ENCODE measurements around the gene HRK. TPM values are rescaled to one million over a fixed set of nuclear protein-coding genes. Genes with fewer than 3 reads are reported as not detected.

Gene HRK
- total and polyA plus RNA-seq, 11 donors: 0.03 to 1.3 (median 0.19) TPM; not detected in 2

DNA sequence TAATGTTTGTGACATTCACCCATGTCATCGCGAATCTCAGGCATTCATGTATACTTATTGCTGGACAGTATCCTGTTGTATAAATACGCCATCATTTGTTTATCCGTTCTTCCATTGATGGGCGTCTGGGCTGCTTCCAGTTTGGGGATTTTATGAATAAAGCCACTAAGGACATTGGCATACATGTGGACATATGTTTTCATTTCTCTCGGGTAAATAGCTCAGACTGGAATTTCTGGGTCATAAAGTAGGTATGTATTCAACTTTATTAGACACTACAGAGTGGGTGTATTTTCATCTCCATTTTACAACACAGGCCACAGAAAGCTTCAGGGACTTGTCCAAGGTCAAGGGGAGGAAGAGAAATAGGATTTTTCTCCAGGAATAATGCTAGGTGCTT, 48.9 kb downstream of the HRK start:
- Histone ChIP-seq H3K9me3 (no peaks in the 10 kb centered on the region), H3K4me1 (no peaks in the 10 kb centered on the region), H3K27me3 (no peaks in the 10 kb centered on the region), H3K4me3 (no peak overlapping the region), H3K36me3 (no peaks in the 10 kb centered on the region), H3K27ac (no peak overlapping the region)
- 90 to 92% (median 91%) methylated on average over 6 of the region's 6 CpGs for WGBS, 4 donors
- intact Hi-C loops (cut with DNase I): no loop called here
- no peak for TF ChIP-seq POLR2A (IDR thresholded peaks at IDR 0.05)
- TF ChIP-seq, protein P1, sequence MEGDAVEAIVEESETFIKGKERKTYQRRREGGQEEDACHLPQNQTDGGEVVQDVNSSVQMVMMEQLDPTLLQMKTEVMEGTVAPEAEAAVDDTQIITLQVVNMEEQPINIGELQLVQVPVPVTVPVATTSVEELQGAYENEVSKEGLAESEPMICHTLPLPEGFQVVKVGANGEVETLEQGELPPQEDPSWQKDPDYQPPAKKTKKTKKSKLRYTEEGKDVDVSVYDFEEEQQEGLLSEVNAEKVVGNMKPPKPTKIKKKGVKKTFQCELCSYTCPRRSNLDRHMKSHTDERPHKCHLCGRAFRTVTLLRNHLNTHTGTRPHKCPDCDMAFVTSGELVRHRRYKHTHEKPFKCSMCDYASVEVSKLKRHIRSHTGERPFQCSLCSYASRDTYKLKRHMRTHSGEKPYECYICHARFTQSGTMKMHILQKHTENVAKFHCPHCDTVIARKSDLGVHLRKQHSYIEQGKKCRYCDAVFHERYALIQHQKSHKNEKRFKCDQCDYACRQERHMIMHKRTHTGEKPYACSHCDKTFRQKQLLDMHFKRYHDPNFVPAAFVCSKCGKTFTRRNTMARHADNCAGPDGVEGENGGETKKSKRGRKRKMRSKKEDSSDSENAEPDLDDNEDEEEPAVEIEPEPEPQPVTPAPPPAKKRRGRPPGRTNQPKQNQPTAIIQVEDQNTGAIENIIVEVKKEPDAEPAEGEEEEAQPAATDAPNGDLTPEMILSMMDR (IDR thresholded peaks at IDR 0.05): no peak
- DNase-seq: no peak
- no peak for ATAC-seq

DNA sequence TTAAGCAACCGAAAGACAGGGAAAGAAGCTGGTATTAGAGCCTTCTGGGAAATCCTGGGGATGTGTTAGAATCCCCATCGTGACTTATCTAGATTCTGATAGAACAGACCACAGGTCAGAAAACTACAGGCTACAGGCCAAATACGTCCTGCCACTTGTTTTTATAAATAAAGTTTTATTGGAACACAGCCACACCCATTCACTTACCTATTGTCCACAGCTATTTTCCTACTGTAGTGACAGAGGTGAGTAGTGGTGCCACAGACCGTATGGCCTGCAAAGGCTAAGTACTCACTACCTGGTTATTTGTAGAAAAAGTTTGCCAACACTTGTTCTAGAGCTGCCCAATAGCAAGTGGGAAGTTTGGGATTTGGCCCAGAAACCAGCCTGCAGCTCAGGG, 53.8 kb downstream of the HRK start:
- Histone ChIP-seq H3K4me1 (no peaks in the 10 kb centered on the region), H3K9me3 (peaks cover 0 to 9% (median 0%) of the 10 kb centered on the region in 12 donors), H3K36me3 (no peaks in the 10 kb centered on the region), H3K27ac (no peak overlapping the region), H3K4me3 (no peak overlapping the region), H3K27me3 (no peaks in the 10 kb centered on the region)
- no peak for ATAC-seq
- WGBS, 4 donors: 81 to 87% (median 86%) methylated on average over 4 of the region's 4 CpGs
- intact Hi-C loops (cut with DNase I): no loop called here
- DNase-seq: no peak
- no peak for TF ChIP-seq POLR2A (IDR thresholded peaks at IDR 0.05)
- TF ChIP-seq, protein P1 (IDR thresholded peaks at IDR 0.05): no peak

DNA sequence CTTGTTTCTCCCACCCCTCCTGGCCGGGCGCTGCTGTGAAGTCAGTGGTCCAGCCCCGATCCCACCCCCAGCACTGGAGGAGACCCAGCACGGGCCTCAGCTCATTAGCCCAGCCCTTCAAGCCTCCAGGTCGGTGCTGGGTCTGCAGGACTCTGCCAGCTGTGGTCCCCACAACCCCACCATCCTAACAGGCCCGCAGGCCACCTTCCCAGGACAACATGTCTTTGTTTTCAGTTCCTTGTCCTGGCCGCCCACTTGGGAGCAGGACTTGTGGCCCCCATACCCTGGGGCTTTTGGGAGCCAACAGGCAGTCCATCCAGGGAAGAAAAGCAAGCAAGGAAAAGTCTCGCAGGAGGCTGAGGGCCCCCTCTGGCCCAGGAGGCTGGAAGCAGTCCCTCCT, 60.0 kb downstream of the HRK start:
- no peaks in the 10 kb centered on the region for H3K27me3 ChIP-seq
- H3K4me3 ChIP-seq: no peak overlapping the region
- 64 to 73% (median 71%) methylated on average over 8 of the region's 8 CpGs for WGBS, 4 donors
- no peaks in the 10 kb centered on the region for H3K36me3 ChIP-seq
- DNase-seq: no peak
- peaks cover 0 to 9% (median 0%) of the 10 kb centered on the region in 12 donors for H3K9me3 ChIP-seq
- peaks cover 2 to 17% (median 11%) of the 10 kb centered on the region in 12 donors for H3K4me1 ChIP-seq
- no peak for TF ChIP-seq POLR2A (IDR thresholded peaks at IDR 0.05)
- no peak for ATAC-seq
- intact Hi-C loops (cut with DNase I): loop anchor here in 1 of 10 donors (5.0 kb wide), 1 partner anchor 84 kb away; the partner anchor contains the start of genes RNFT2 and SPRING1
- H3K27ac ChIP-seq: no peak overlapping the region

DNA sequence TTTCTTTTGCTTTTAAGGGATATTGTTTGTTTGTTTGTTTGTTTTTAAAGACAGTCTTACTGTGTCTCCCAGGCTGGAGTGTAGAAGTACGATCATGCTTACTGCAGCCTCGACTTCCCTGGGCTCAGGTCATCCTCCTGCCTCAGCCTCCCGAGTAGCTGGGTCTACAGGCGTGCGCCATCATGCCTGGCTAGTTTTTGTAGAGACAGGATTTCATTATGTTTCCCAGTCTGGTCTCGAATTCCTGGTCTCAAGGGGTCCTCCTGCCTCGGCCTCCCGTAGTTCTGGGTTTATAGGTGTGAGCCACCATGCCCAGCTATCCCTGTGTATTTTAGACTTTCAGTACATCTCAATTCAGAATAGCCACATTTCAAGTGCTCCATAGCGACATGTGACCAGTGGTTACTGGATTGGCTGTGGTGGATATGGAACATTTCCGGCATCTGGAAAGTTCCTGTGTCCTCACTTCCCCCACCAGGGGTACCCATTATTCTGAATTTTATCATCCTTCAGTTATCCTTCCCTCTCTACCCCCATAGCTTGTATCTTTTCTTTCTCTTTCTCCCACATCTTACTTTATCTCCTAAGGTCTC, 61.1 kb downstream of the HRK start:
- H3K27ac ChIP-seq: peak overlapping the region in 2 of 12 donors; percentile 92 to 98
- intact Hi-C loops (cut with DNase I): loop anchor here in 1 of 10 donors (5.0 kb wide), 1 partner anchor 83 kb away; the partner anchor contains the start of genes RNFT2 and SPRING1

DNA sequence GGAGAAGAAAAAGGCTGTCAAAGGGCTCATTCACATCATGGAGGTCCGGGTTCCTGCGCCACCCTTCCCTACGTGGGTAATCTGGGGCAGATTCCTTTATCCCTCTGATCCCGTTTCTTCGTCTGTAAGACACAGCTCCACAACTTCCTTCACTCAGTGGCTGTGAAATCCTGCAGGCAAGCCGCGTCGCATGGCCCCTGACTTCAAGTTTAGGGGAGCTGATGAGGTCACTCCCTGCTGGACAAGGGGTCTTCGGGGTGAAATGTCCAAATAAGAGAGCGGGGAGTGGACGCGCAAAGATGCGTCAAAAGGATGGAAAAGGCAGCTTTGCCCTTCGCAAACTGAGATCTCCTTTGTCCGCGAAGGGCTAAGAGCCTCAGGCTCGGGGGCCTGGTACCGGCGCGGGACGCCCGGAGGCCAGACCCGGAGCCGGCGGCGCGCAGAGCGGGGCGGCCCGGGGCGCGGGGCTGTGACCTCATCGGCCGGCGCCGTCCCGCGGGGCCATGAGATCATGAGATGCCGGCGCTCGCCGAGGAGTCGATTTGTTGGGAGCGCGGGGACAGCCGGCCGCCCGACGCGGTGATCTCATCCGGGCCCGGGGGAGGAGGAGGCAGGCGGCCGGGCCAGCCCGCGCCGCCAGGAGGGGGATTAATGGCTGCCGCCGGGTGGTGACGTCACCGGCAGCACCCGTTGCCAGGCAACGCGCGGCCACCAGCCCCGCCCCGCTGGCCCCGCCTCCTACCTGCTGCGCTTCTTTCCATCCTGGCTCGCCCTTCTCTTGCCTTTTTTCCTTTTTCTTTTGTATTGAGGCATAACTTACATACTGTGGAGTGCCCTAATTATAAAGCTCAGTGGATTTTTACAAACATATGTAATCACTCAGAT, 62.1 kb downstream of the HRK start:
- 1 to 2% (median 1%) methylated on average over 46 to 70 of the region's 70 CpGs for WGBS, 4 donors
- ATAC-seq (peak; percentile 94 to 98 (median 96)), DNase-seq (peak; percentile 92 to 95 (median 94))
- TF ChIP-seq, protein P1 (IDR thresholded peaks at IDR 0.05): peak in 2 of 12 donors; percentile 25 to 33
- peak; percentile 18 to 78 for TF ChIP-seq POLR2A (IDR thresholded peaks at IDR 0.05)
- H3K9me3 ChIP-seq: no peaks in the 10 kb centered on the region
- peak overlapping the region; percentile 56 to 98 (median 76) for H3K4me3 ChIP-seq
- no peaks in the 10 kb centered on the region for H3K36me3 ChIP-seq
- no peaks in the 10 kb centered on the region for H3K27me3 ChIP-seq
- H3K27ac ChIP-seq: peak overlapping the region; percentile 85 to 98 (median 92)
- intact Hi-C loops (cut with DNase I): loop anchor here in 4 of 10 donors (1.0 to 5.0 kb wide), 4 partner anchors 77 to 82 kb away; partner anchors contain the start of genes RNFT2 (in 3 of the 4) and SPRING1 (in 3 of the 4)
- H3K4me1 ChIP-seq: peaks cover 2 to 17% (median 11%) of the 10 kb centered on the region in 12 donors

More for the DNA sequence above, 61.1 kb downstream of the HRK start:
- Histone ChIP-seq H3K27me3 (no peaks in the 10 kb centered on the region), H3K4me1 (peaks cover 2 to 17% (median 11%) of the 10 kb centered on the region in 12 donors), H3K9me3 (peaks cover 0 to 9% (median 0%) of the 10 kb centered on the region in 12 donors), H3K4me3 (peak overlapping the region in 2 of 12 donors; percentile 80 to 89), H3K36me3 (no peaks in the 10 kb centered on the region)
- TF ChIP-seq POLR2A (IDR thresholded peaks at IDR 0.05): no peak
- 87 to 91% (median 90%) methylated on average over 10 of the region's 10 CpGs for WGBS, 4 donors
- ATAC-seq: no peak
- no peak for DNase-seq

Data from heart left ventricle (tissue), 16 donors.